Natural killer cell (primary cell): ENCODE data around the gene TMEM94. TPM values are rescaled to one million over a fixed set of nuclear protein-coding genes. Genes with fewer than 3 reads are reported as not detected.

Experiments
- ATAC-seq, 3 donors: fragments of 150-1000 bp in 2 of 3; fragments of 200-7000 bp in 1 of 3; cut with Tn5 transposase; 1 replicate in 1 of 3; 2 replicates in 2 of 3; pipeline ENCODE4 v1.10.0; 2021; ENCODE audit warnings: mild to moderate bottlenecking in 2 of 3, moderate library complexity in 2 of 3
- DNase-seq, 2 donors: peaks; one replicate each; pipeline versions ENCODE4 v3.0.0 to v3.0.0-alpha.2; 2013 to 2021; ENCODE audit warnings: mixed read lengths in 1 of 2
- H3K27ac ChIP-seq: one replicate; pipeline ENCODE4 v1.5.1; 2013; ENCODE audit warnings: mild to moderate bottlenecking, low read length
- H3K27me3 ChIP-seq: one replicate; pipeline ENCODE4 v1.6.1; 2013; ENCODE audit warnings: low read length; ENCODE audit not compliant: control insufficient read depth, insufficient read depth
- H3K36me3 ChIP-seq: one replicate; pipeline ENCODE4 v1.6.1; 2013; ENCODE audit warnings: low read length; ENCODE audit not compliant: control insufficient read depth, insufficient read depth
- H3K4me1 ChIP-seq: one replicate; pipeline ENCODE4 v1.6.1; 2013; ENCODE audit warnings: low read length; ENCODE audit not compliant: control insufficient read depth, insufficient read depth
- H3K4me3 ChIP-seq: one replicate; pipeline ENCODE4 v1.5.1; 2013; ENCODE audit warnings: low read length
- H3K9me3 ChIP-seq: one replicate; pipeline ENCODE4 v1.6.1; 2013; ENCODE audit warnings: low read length; ENCODE audit not compliant: control insufficient read depth, insufficient read depth
- H3K27ac Mint-ChIP-seq, 2 donors: one replicate each; pipeline ENCODE4 v1.8.0; 2022; ENCODE audit warnings: mild to moderate bottlenecking in 2 of 2, mixed read lengths in 2 of 2, moderate library complexity in 1 of 2
- H3K27me3 Mint-ChIP-seq, 2 donors: one replicate each; pipeline ENCODE4 v1.8.0; 2022; ENCODE audit warnings: low read depth in 2 of 2, mixed read lengths in 2 of 2
- H3K36me3 Mint-ChIP-seq: one replicate; pipeline ENCODE4 v1.8.0; 2022; ENCODE audit warnings: mixed read lengths
- H3K4me1 Mint-ChIP-seq, 2 donors: one replicate each; pipeline ENCODE4 v1.8.0; 2022; ENCODE audit warnings: mixed read lengths in 2 of 2
- H3K4me3 Mint-ChIP-seq: one replicate; pipeline ENCODE4 v1.8.0; 2022; ENCODE audit warnings: mild to moderate bottlenecking, moderate library complexity, mixed read lengths
- H3K9me3 Mint-ChIP-seq, 2 donors: one replicate each; pipeline ENCODE4 v1.8.0; 2022; ENCODE audit warnings: mixed read lengths in 2 of 2
- WGBS: methylation state at CpG from one replicate; pipeline ENCODE4 v1.1.7; 2013; ENCODE audit warnings: missing lambda C conversion rate; ENCODE audit not compliant: insufficient coverage; 5-methylcytosine and 5-hydroxymethylcytosine counted together
- intact Hi-C: fragments of 100-400 bp; cut with micrococcal nuclease; formaldehyde crosslinking; loops from one replicate; pipeline ENCODE4 v1.14.2; 2022
- total RNA-seq, 4 donors: library from RNA; stranded (reverse); fragments of 120-200 nt in 1 of 4; gene quantifications; one replicate each; pipeline versions ENCODE4 v1.2.3 to v1.2.4, GENCODE V29; 2013 to 2022
- TF ChIP-seq, protein P1 (sequence below): fragments of 200-600 bp; IDR thresholded peaks from one replicate; pipeline ENCODE4 v1.8.0; 2022; ENCODE audit warnings: antibody characterized with exemption

The TMEM94 gene
- total RNA-seq, 3 donors from 2014 or later (not counting 1 experiment from before 2014, with no cell fraction given), result 84.4 to 142 (median 104) TPM

DNA sequence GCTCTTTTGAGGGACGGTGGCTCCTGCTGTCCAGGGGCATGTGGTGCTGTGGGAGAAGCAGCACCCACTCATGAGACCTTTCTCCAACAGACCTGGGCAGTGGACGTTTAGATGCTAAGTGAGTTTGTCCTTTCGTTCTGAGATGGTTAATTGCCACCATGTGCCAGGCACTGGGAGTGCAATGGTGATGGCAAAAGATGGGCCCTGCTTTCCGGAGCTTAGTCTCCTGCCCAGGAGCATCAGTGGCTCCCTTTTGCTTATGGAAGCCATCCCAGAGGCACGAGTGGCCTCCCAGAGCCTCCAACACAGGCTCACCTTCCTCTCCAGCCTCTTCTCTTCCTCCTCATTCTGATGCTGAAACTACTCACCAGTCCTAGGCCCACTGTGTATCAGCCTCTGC lies 30.5 kb downstream of the TMEM94 start:
- H3K4me3 ChIP-seq, result no peak overlapping the region
- Mint-ChIP-seq H3K27ac (peak overlapping the region; percentile 92 to 95), H3K36me3 (no peaks in the 10 kb centered on the region), H3K27me3 (no peaks in the 10 kb centered on the region), H3K4me1 (peaks cover 13 to 20% of the 10 kb centered on the region in 2 donors), H3K4me3 (peak overlapping the region; percentile 90), H3K9me3 (no peaks in the 10 kb centered on the region)
- WGBS, result 91% methylated on average over 5 of the region's 5 CpGs
- TF ChIP-seq, protein P1, sequence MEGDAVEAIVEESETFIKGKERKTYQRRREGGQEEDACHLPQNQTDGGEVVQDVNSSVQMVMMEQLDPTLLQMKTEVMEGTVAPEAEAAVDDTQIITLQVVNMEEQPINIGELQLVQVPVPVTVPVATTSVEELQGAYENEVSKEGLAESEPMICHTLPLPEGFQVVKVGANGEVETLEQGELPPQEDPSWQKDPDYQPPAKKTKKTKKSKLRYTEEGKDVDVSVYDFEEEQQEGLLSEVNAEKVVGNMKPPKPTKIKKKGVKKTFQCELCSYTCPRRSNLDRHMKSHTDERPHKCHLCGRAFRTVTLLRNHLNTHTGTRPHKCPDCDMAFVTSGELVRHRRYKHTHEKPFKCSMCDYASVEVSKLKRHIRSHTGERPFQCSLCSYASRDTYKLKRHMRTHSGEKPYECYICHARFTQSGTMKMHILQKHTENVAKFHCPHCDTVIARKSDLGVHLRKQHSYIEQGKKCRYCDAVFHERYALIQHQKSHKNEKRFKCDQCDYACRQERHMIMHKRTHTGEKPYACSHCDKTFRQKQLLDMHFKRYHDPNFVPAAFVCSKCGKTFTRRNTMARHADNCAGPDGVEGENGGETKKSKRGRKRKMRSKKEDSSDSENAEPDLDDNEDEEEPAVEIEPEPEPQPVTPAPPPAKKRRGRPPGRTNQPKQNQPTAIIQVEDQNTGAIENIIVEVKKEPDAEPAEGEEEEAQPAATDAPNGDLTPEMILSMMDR, result no peak
- peaks cover 26% of the 10 kb centered on the region for H3K4me1 ChIP-seq
- no peak for ATAC-seq
- H3K9me3 ChIP-seq, result no peaks in the 10 kb centered on the region
- H3K27me3 ChIP-seq, result no peaks in the 10 kb centered on the region
- peak overlapping the region; percentile 80 for H3K27ac ChIP-seq
- DNase-seq, result no peak
- peaks cover 13% of the 10 kb centered on the region for H3K36me3 ChIP-seq
- intact Hi-C loops, result no loop called here

DNA sequence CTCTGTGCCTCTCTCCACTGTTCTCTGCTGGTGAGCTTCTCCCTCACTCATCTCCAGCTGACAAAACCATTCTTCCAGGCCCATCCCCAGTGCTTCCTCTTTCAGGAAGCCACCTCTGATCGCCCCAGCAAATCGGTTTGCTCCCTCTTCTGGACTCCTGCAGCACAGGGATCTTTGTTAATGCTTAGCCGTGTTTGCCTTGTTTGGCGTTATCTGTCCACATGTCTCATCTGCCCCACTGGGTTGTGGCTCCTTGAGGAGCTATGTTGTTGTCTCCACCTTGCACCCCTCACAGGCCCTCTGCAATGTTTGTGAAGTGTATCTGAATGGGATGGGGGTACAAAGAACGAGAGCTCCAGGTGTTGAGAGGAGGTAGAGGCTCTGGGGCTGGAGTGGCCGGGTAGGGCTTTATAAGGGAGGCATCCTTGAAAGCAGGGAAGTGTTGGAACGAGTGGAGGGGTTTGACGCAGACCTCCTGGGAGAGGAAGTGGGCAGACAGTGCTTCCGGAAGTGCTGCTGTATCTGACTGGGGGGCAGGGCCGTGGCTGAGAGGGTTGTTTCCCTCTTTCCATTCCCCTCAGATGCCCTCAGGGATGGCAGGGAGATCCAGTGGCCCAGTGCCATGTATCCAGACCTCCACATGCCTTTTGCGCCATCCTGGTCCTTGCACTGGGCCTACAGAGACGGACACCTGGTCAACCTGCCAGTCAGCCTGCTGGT lies 31.1 kb downstream of the TMEM94 start:
- H3K36me3 ChIP-seq, result peaks cover 18% of the 10 kb centered on the region
- no peaks in the 10 kb centered on the region for H3K9me3 Mint-ChIP-seq
- 19% methylated on average over 12 of the region's 12 CpGs for WGBS
- no peaks in the 10 kb centered on the region for H3K27me3 Mint-ChIP-seq
- peak overlapping the region; percentile 92 to 95 for H3K27ac Mint-ChIP-seq
- ATAC-seq (peak; percentile 79 to 97 (median 90)), DNase-seq (peak; percentile 46 to 76)
- no peaks in the 10 kb centered on the region for H3K9me3 ChIP-seq
- no peak overlapping the region for H3K4me3 ChIP-seq
- H3K4me3 Mint-ChIP-seq, result peak overlapping the region; percentile 90
- H3K36me3 Mint-ChIP-seq, result no peaks in the 10 kb centered on the region
- no peaks in the 10 kb centered on the region for H3K27me3 ChIP-seq
- peak overlapping the region; percentile 80 for H3K27ac ChIP-seq
- TF ChIP-seq, protein P1, result no peak
- H3K4me1 Mint-ChIP-seq, result peaks cover 13 to 20% of the 10 kb centered on the region in 2 donors
- H3K4me1 ChIP-seq, result peaks cover 26% of the 10 kb centered on the region
- intact Hi-C loops, result no loop called here

DNA sequence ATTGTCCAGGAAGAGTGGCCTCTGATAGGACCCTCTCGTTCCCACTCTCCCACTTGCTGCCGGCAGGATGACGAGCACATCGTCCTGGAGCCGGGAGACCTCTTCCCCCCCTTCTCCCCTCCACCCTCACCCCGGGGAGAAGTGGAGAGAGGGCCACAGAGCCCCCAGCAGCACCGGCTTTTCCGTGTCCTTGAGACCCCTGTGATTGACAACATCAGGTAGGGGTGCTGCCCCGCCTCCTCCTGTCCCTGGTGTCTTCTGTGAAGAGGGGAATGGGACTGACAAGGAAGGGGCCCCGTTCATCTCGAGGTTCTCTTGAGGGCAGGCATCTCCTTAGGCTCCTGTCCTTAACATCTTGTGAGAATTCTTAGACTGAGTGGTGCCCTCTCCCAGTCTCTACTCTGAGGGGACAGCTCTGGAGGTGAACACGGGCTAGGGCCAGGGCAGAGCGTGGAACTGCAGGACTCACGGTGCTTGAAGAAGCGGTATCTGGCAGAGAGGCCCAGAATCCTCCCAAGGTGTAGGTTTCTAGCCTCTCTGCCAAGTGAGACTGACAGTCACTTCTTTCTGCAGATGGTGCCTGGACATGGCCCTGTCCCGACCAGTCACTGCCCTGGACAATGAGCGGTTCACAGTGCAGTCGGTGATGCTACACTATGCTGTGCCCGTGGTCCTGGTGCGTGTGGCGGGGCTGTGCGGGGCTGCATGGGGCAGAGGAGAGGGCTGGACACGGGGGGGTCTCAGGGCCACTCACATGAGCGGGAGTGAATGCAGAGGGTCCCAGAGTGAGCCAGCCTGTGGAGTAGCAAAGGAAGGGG lies 32.5 kb downstream of the TMEM94 start:
- WGBS, result 97% methylated on average over 24 of the region's 24 CpGs
- Histone ChIP-seq H3K27ac (no peak overlapping the region), H3K4me1 (peaks cover 26% of the 10 kb centered on the region), H3K4me3 (no peak overlapping the region), H3K36me3 (peaks cover 32% of the 10 kb centered on the region), H3K27me3 (no peaks in the 10 kb centered on the region), H3K9me3 (no peaks in the 10 kb centered on the region)
- Mint-ChIP-seq H3K9me3 (no peaks in the 10 kb centered on the region), H3K4me1 (peaks cover 13 to 20% of the 10 kb centered on the region in 2 donors), H3K27me3 (no peaks in the 10 kb centered on the region), H3K27ac (peak overlapping the region; percentile 92 to 95), H3K4me3 (peak overlapping the region; percentile 37), H3K36me3 (no peaks in the 10 kb centered on the region)
- intact Hi-C loops, result no loop called here
- DNase-seq (no peak), ATAC-seq (no peak)
- TF ChIP-seq, protein P1, result no peak
